ENCODE results near the gene GPR179. TPM values are rescaled to one million over a fixed set of nuclear protein-coding genes. Genes with fewer than 3 reads are reported as not detected.

Gene GPR179
- total RNA-seq, 1 experiment from 2014 or later, result not detected

DNA sequence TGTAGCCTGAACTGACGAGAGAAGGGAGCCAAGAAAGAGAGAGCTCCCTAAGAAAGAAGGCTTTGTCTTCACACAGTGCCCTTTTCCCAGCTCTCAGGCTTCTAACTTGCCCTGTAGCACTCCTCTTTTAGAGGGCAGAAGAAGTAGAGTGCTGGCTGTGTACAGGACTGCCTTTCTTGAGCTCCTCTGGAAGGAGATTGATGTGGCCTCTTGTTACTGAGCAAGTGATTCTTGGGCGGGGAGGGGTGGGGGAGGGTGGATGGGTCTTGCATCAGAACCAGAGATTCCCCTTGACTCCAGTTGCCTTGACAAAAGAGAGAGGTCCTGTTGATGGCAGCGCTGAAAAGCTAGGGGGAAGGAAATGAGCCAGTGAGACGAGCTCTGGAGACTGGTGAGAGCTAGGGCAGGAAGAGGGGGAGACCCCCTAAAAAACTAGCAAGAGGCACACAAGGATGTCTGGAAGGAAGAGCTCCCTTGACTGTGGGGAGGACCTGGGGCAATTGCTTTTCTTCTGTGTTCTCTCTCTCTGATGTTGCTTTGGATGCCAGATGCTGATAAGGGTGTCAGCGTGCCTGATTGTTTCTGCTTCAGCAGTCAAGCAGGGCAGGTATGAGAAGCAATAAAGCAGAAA is 18.4 kb downstream of the GPR179 start:
- no peaks in the 10 kb centered on the region for H3K9me3 Mint-ChIP-seq
- H2BK15ac ChIP-seq (ENCODE audit: low read depth, low read length), result no peak overlapping the region
- no peak overlapping the region for H4K5ac ChIP-seq (ENCODE audit: insufficient read length, low read depth, low read length)
- H2BK120ac ChIP-seq (ENCODE audit: low read depth, low read length, poor library complexity, severe bottlenecking), result no peak overlapping the region
- no CpG with 5 or more reads among the region's 5 CpGs for WGBS (ENCODE audit: extremely low coverage, insufficient read length, low lambda C conversion rate)
- no peak overlapping the region for H3K9ac ChIP-seq (ENCODE audit: extremely low read depth, insufficient read length, low read length)
- peak overlapping the region; percentile 74 to 96 (median 96); a peak in 6 of 7 replicates for H3K27ac Mint-ChIP-seq
- TF ChIP-seq, protein P1, sequence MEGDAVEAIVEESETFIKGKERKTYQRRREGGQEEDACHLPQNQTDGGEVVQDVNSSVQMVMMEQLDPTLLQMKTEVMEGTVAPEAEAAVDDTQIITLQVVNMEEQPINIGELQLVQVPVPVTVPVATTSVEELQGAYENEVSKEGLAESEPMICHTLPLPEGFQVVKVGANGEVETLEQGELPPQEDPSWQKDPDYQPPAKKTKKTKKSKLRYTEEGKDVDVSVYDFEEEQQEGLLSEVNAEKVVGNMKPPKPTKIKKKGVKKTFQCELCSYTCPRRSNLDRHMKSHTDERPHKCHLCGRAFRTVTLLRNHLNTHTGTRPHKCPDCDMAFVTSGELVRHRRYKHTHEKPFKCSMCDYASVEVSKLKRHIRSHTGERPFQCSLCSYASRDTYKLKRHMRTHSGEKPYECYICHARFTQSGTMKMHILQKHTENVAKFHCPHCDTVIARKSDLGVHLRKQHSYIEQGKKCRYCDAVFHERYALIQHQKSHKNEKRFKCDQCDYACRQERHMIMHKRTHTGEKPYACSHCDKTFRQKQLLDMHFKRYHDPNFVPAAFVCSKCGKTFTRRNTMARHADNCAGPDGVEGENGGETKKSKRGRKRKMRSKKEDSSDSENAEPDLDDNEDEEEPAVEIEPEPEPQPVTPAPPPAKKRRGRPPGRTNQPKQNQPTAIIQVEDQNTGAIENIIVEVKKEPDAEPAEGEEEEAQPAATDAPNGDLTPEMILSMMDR (conservative IDR thresholded peaks at IDR 0.05), result no peak
- no peak overlapping the region for H3K4me3 Mint-ChIP-seq
- no peaks in the 10 kb centered on the region; the same call in 1 of the 2 replicates for H3K27me3 Mint-ChIP-seq (ENCODE audit: low read depth)
- H2AK5ac ChIP-seq (ENCODE audit: insufficient read length, low read length), result no peak overlapping the region
- H4K8ac ChIP-seq (replicated peaks; ENCODE audit: insufficient read length, low read depth, low read length), result no peak overlapping the region
- DNase-seq, result peak; percentile 45
- no peak overlapping the region for H2BK12ac ChIP-seq (ENCODE audit: insufficient read length, low read depth, low read length)
- no peak overlapping the region for H4K91ac ChIP-seq (ENCODE audit: insufficient read length, low read depth, low read length)
- no peaks in the 10 kb centered on the region for H3K79me1 ChIP-seq (ENCODE audit: insufficient read depth, low read depth, low read length, poor library complexity, severe bottlenecking)
- peaks cover 3% of the 10 kb centered on the region; the same call in 1 of the 2 replicates for H3K4me1 ChIP-seq (ENCODE audit: insufficient read depth, low read length)
- no peaks in the 10 kb centered on the region for H3K9me3 ChIP-seq (ENCODE audit: control insufficient read depth, low read depth, low read length)
- no peaks in the 10 kb centered on the region for H3K23me2 ChIP-seq (ENCODE audit: insufficient read length, low read depth, low read length, poor library complexity, severe bottlenecking)
- H3K4me1 Mint-ChIP-seq, result peaks cover 30 to 35% of the 10 kb centered on the region in 2 experiments
- H3K18ac ChIP-seq (ENCODE audit: insufficient read length, low read depth, low read length), result peak overlapping the region; percentile 4
- H3K27ac ChIP-seq (ENCODE audit: insufficient read length, low read depth, low read length), result no peak overlapping the region
- H3K23ac ChIP-seq (ENCODE audit: insufficient read length, low read depth, low read length), result no peak overlapping the region
- no peak overlapping the region for H3K4me2 ChIP-seq (ENCODE audit: insufficient read depth, insufficient read length, low read length)
- no peak overlapping the region; the same call in 1 of the 2 replicates for H3K4ac ChIP-seq (ENCODE audit: low read depth, low read length)
- no peaks in the 10 kb centered on the region for H3K79me2 ChIP-seq (ENCODE audit: insufficient read depth, low read length)
- no peak overlapping the region for H3T11ph ChIP-seq (ENCODE audit: low read length)
- no peaks in the 10 kb centered on the region for H3K27me3 ChIP-seq (ENCODE audit: insufficient read depth, low read length)
- no peaks in the 10 kb centered on the region for H4K20me1 ChIP-seq (ENCODE audit: control insufficient read depth, insufficient read depth, insufficient read length)
- no peak overlapping the region for H2AFZ ChIP-seq (ENCODE audit: low read length)
- H3K14ac ChIP-seq (ENCODE audit: insufficient read depth, low read length), result peak overlapping the region; percentile 39; the same call in 1 of the 2 replicates
- H3K36me3 Mint-ChIP-seq (ENCODE audit: insufficient read depth in 1 of 3, low read depth in 3 of 3), result peaks cover 14 to 36% (median 22%) of the 10 kb centered on the region in 3 experiments; a peak in 6 of 7 replicates
- no peak overlapping the region for H2BK5ac ChIP-seq (ENCODE audit: insufficient read length, low read length)
- H2BK20ac ChIP-seq (ENCODE audit: low read depth, low read length, poor library complexity, severe bottlenecking), result no peak overlapping the region
- no peak overlapping the region for H3K56ac ChIP-seq (ENCODE audit: insufficient read length, low read depth, low read length)
